Measurements from ENCODE around the gene KIF26B. TPM values are rescaled to one million over a fixed set of nuclear protein-coding genes. Genes with fewer than 3 reads are reported as not detected.

KIF26B gene
- total RNA-seq, 1 experiment from 2014 or later: 1.6 TPM

- no peak overlapping the region for H3K4me3 Mint-ChIP-seq (ENCODE audit: unreplicated experiment)
- H3K4me1 Mint-ChIP-seq (ENCODE audit: insufficient read depth, unreplicated experiment): no peaks in the 10 kb centered on the region
- no peak for TF ChIP-seq CTCF (IDR thresholded peaks at IDR 0.05; ENCODE audit: unreplicated experiment)
- no peaks in the 10 kb centered on the region for H3K36me3 Mint-ChIP-seq (ENCODE audit: insufficient read depth, unreplicated experiment)
- no peak overlapping the region for H3K27ac Mint-ChIP-seq (ENCODE audit: low read depth, unreplicated experiment)
- H3K9me3 Mint-ChIP-seq (ENCODE audit: unreplicated experiment): no peaks in the 10 kb centered on the region
- CTCF ChIA-PET: interaction anchor here (0.8 to 1.0 kb wide), 2 partner anchors 9 to 422 kb away, joined by 3 to 5 read pairs; no protein-coding TSS in a partner anchor
- intact Hi-C loops (cut with micrococcal nuclease): no loop called here
- DNase-seq (ENCODE audit: unreplicated experiment): no peak
- no TSS peak for BruUV-seq (replicated peaks)
- POLR2A ChIA-PET: interaction anchor here (0.9 kb wide), 1 partner anchor 44 kb away, joined by 3 read pairs; no protein-coding TSS in a partner anchor
- peaks cover 66% of the 10 kb centered on the region for H3K27me3 Mint-ChIP-seq (ENCODE audit: insufficient read depth, unreplicated experiment)
Measured at GRCh38 chr1:245578308-245578707, 423.5 kb downstream of the KIF26B start.

GRCh38 chr1:245578771-245579170, 424.0 kb downstream of the KIF26B start:
- CTCF ChIA-PET: interaction anchor here (0.8 to 1.0 kb wide), 2 partner anchors 9 to 422 kb away, joined by 3 to 5 read pairs; no protein-coding TSS in a partner anchor
- POLR2A ChIA-PET: interaction anchor here (0.9 kb wide), 1 partner anchor 44 kb away, joined by 3 read pairs; no protein-coding TSS in a partner anchor
- no TSS peak for BruUV-seq (replicated peaks)
- peaks cover 1% of the 10 kb centered on the region for H3K4me1 Mint-ChIP-seq (ENCODE audit: insufficient read depth, unreplicated experiment)
- no peak overlapping the region for H3K4me3 Mint-ChIP-seq (ENCODE audit: unreplicated experiment)
- H3K27me3 Mint-ChIP-seq (ENCODE audit: insufficient read depth, unreplicated experiment): peaks cover 67% of the 10 kb centered on the region
- H3K36me3 Mint-ChIP-seq (ENCODE audit: insufficient read depth, unreplicated experiment): no peaks in the 10 kb centered on the region
- no peaks in the 10 kb centered on the region for H3K9me3 Mint-ChIP-seq (ENCODE audit: unreplicated experiment)
- intact Hi-C loops (cut with micrococcal nuclease): no loop called here
- DNase-seq (ENCODE audit: unreplicated experiment): no peak
- TF ChIP-seq CTCF (IDR thresholded peaks at IDR 0.05; ENCODE audit: unreplicated experiment): no peak
- no peak overlapping the region for H3K27ac Mint-ChIP-seq (ENCODE audit: low read depth, unreplicated experiment)

GRCh38 chr1:245579881-245580280, 425.1 kb downstream of the KIF26B start:
- peaks cover 67% of the 10 kb centered on the region for H3K27me3 Mint-ChIP-seq (ENCODE audit: insufficient read depth, unreplicated experiment)
- no peak for TF ChIP-seq CTCF (IDR thresholded peaks at IDR 0.05; ENCODE audit: unreplicated experiment)
- no peaks in the 10 kb centered on the region for H3K36me3 Mint-ChIP-seq (ENCODE audit: insufficient read depth, unreplicated experiment)
- no peaks in the 10 kb centered on the region for H3K9me3 Mint-ChIP-seq (ENCODE audit: unreplicated experiment)
- intact Hi-C loops (cut with micrococcal nuclease): loop anchor here (10.0 kb wide), 1 partner anchor 425 kb away; the partner anchor contains the start of gene KIF26B
- BruUV-seq (replicated peaks): no TSS peak
- no peak overlapping the region for H3K27ac Mint-ChIP-seq (ENCODE audit: low read depth, unreplicated experiment)
- no peak overlapping the region for H3K4me3 Mint-ChIP-seq (ENCODE audit: unreplicated experiment)
- H3K4me1 Mint-ChIP-seq (ENCODE audit: insufficient read depth, unreplicated experiment): peaks cover 7% of the 10 kb centered on the region
- DNase-seq (ENCODE audit: unreplicated experiment): no peak
- ChIA-PET CTCF (interaction anchor here (0.7 kb wide), 1 partner anchor 20 kb away, joined by 3 read pairs; no protein-coding TSS in a partner anchor), POLR2A (interaction anchor here (0.6 to 2.7 kb wide), 2 partner anchors 11 to 971 kb away, joined by 3 to 5 read pairs; no protein-coding TSS in a partner anchor)

- H3K4me3 Mint-ChIP-seq (ENCODE audit: unreplicated experiment): no peak overlapping the region
- POLR2A ChIA-PET: interaction anchor here (2.7 kb wide), 1 partner anchor 12 kb away, joined by 5 read pairs; no protein-coding TSS in a partner anchor
Measured at GRCh38 chr1:245580651-245581050, 425.9 kb downstream of the KIF26B start.

More at GRCh38 chr1:245580651-245581050, 425.9 kb downstream of the KIF26B start:
- Mint-ChIP-seq H3K27ac (ENCODE audit: low read depth, unreplicated experiment) (no peak overlapping the region), H3K36me3 (ENCODE audit: insufficient read depth, unreplicated experiment) (no peaks in the 10 kb centered on the region), H3K4me1 (ENCODE audit: insufficient read depth, unreplicated experiment) (peaks cover 7% of the 10 kb centered on the region), H3K9me3 (ENCODE audit: unreplicated experiment) (no peaks in the 10 kb centered on the region), H3K27me3 (ENCODE audit: insufficient read depth, unreplicated experiment) (peaks cover 67% of the 10 kb centered on the region)
- CTCF ChIA-PET: interaction anchor here (0.7 kb wide), 1 partner anchor 20 kb away, joined by 3 read pairs; no protein-coding TSS in a partner anchor
- BruUV-seq (replicated peaks): no TSS peak
- intact Hi-C loops (cut with micrococcal nuclease): loop anchor here (10.0 kb wide), 1 partner anchor 426 kb away; the partner anchor contains the start of gene KIF26B
- TF ChIP-seq CTCF (IDR thresholded peaks at IDR 0.05; ENCODE audit: unreplicated experiment): no peak
- DNase-seq (ENCODE audit: unreplicated experiment): no peak
